HL-60 (cell line): Measurements from ENCODE around the gene ADM.

Experiments
- DNase-seq, 2 experiments: peaks; one replicate each; pipeline ENCODE4 v3.0.0-alpha.2; 2010 to 2020; ENCODE audit warnings: low read depth in 1 of 2, low spot score in 1 of 2
- H3K27ac ChIP-seq: fragments of 250-450 bp; sonication (Bioruptor Pico); replicated peaks from 2 replicates; pipeline ENCODE4 v1.5.1; 2020; ENCODE audit warnings: mild to moderate bottlenecking, moderate library complexity
- H3K27me3 ChIP-seq: fragments of 250-450 bp; sonication (Bioruptor Pico); 2 replicates; pipeline ENCODE4 v1.5.1; 2021; ENCODE audit warnings: mild to moderate bottlenecking, moderate library complexity; ENCODE audit not compliant: insufficient read depth, poor library complexity, severe bottlenecking
- H3K4me3 ChIP-seq: replicated peaks from 2 replicates; pipeline ENCODE4 v1.5.1; 2011; ENCODE audit warnings: mild to moderate bottlenecking, control low read depth, low read length; ENCODE audit not compliant: insufficient read depth
- GABPA ChIP-seq: IDR thresholded peaks from 2 replicates; pipeline ENCODE4 v1.6.1; 2012; ENCODE audit warnings: low read depth
- POLR2AphosphoS5 ChIP-seq: IDR thresholded peaks from 2 replicates; pipeline ENCODE4 v1.6.1; 2012; ENCODE audit warnings: low read depth
- SPI1 ChIP-seq: IDR thresholded peaks from 2 replicates; pipeline ENCODE4 v1.6.1; 2012; ENCODE audit warnings: low read depth, mild to moderate bottlenecking, borderline replicate concordance
- TF ChIP-seq, protein P1 (sequence below): IDR thresholded peaks from 2 replicates; pipeline ENCODE4 v1.6.1; 2012; ENCODE audit warnings: low read depth; ENCODE audit not compliant: insufficient replicate concordance
- TF ChIP-seq, protein P2 (sequence below): IDR thresholded peaks from one replicate; pipeline ENCODE4 v1.5.1; 2011; ENCODE audit warnings: low read length, control low read depth, inconsistent platforms; ENCODE audit not compliant: insufficient read depth

ADM gene

DNA sequence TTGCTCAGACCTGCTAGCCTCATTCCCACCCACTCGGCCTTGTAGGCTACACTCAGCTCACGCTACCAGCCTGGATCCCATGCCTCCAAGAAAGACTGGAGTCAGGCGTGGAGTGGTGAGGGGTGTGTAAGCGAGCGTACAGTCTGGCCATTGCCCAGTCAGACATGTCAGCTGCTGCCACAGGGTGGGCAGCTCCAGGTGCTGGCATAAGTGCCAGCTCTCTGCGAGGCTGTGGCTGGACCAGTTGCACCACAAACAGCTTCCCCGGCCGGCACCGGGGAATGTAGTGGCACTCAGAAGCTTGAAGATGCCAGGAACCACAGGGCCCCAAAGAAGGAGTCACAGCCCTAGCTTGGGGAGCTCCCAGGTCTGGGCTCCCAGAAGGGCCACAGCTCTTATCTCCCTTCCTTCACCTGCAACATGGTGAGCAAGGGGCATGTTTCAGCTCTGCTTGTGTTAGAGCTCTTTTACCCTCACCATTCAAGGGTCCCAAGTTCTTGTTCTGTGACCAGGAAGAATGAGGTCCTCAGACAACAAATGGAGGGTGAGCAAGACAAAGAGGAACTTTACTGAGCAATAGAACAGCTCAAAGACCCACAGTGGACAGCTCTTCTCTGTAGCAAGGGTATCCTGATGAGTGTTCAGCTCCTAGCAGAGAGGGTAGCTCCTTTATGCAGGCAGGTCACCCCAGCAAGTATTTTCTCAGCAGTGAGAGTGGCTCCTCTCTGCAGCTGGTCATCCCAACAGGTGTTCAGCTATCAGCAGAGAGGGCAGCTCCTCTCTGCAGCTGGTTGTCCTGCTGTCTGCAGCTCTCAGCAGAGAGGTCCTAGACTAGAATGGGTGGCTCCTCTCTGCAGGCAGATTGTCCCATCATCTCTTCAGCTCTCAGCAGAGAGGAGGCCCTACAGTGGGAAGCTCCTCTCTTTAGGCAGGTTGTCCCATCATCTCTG lies 16.8 kb upstream of the ADM start:
- TF ChIP-seq, protein P1, sequence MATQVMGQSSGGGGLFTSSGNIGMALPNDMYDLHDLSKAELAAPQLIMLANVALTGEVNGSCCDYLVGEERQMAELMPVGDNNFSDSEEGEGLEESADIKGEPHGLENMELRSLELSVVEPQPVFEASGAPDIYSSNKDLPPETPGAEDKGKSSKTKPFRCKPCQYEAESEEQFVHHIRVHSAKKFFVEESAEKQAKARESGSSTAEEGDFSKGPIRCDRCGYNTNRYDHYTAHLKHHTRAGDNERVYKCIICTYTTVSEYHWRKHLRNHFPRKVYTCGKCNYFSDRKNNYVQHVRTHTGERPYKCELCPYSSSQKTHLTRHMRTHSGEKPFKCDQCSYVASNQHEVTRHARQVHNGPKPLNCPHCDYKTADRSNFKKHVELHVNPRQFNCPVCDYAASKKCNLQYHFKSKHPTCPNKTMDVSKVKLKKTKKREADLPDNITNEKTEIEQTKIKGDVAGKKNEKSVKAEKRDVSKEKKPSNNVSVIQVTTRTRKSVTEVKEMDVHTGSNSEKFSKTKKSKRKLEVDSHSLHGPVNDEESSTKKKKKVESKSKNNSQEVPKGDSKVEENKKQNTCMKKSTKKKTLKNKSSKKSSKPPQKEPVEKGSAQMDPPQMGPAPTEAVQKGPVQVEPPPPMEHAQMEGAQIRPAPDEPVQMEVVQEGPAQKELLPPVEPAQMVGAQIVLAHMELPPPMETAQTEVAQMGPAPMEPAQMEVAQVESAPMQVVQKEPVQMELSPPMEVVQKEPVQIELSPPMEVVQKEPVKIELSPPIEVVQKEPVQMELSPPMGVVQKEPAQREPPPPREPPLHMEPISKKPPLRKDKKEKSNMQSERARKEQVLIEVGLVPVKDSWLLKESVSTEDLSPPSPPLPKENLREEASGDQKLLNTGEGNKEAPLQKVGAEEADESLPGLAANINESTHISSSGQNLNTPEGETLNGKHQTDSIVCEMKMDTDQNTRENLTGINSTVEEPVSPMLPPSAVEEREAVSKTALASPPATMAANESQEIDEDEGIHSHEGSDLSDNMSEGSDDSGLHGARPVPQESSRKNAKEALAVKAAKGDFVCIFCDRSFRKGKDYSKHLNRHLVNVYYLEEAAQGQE, result peak; percentile 21
- TF ChIP-seq GABPA, result no peak
- Histone ChIP-seq H3K4me3 (no peak overlapping the region), H3K27me3 (no peaks in the 10 kb centered on the region), H3K27ac (no peak overlapping the region)
- no peak for DNase-seq

DNA sequence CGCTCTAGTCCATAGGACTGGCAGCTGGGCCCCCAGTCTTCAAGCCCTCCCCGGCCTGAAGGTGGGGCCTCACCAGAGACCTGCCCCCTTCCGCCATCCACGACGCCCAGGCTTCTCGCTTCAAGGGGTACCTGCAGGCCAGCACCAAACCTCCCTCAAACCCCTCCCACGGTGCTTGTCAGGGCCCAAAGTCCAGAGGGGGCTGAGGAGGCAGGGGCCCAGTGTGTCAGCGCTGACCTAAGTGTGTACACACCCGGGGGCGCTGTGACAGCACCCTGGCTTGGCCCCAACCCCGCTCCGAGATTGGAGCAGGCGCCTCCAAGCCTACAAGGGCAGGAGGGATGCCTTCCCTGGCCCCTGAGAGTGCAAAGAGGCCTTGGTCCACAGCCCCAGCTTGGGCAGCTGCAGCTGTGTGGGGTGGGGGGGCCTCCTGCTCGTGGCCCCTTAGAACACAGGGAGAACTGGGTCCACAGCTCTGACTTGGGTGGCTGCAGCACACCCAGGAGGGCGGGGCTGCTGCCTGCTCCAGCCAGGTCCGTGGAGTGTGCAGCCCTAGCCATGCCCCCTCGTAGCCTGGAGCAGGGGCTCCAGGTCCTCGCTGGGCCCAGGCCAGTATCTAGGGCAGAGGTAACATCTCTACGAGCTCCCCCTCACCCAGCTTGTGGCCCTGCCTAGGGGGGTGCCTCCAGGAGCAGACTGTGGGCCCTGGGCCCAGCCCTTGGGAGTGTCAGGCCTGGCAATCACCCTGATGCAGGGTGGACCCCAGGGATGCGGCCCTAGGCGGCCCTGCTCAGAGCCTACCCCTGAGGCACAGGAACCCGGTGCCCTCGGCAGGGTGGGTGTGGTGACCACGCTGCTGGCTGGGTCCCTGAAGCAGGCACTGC lies 15.8 kb upstream of the ADM start:
- no peak overlapping the region for H3K4me3 ChIP-seq
- H3K27ac ChIP-seq, result no peak overlapping the region
- TF ChIP-seq, protein P2, sequence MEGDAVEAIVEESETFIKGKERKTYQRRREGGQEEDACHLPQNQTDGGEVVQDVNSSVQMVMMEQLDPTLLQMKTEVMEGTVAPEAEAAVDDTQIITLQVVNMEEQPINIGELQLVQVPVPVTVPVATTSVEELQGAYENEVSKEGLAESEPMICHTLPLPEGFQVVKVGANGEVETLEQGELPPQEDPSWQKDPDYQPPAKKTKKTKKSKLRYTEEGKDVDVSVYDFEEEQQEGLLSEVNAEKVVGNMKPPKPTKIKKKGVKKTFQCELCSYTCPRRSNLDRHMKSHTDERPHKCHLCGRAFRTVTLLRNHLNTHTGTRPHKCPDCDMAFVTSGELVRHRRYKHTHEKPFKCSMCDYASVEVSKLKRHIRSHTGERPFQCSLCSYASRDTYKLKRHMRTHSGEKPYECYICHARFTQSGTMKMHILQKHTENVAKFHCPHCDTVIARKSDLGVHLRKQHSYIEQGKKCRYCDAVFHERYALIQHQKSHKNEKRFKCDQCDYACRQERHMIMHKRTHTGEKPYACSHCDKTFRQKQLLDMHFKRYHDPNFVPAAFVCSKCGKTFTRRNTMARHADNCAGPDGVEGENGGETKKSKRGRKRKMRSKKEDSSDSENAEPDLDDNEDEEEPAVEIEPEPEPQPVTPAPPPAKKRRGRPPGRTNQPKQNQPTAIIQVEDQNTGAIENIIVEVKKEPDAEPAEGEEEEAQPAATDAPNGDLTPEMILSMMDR, result no peak
- TF ChIP-seq GABPA (no peak), POLR2AphosphoS5 (no peak), SPI1 (no peak)
- TF ChIP-seq, protein P1, result no peak
- no peak for DNase-seq
- H3K27me3 ChIP-seq, result no peaks in the 10 kb centered on the region

DNA sequence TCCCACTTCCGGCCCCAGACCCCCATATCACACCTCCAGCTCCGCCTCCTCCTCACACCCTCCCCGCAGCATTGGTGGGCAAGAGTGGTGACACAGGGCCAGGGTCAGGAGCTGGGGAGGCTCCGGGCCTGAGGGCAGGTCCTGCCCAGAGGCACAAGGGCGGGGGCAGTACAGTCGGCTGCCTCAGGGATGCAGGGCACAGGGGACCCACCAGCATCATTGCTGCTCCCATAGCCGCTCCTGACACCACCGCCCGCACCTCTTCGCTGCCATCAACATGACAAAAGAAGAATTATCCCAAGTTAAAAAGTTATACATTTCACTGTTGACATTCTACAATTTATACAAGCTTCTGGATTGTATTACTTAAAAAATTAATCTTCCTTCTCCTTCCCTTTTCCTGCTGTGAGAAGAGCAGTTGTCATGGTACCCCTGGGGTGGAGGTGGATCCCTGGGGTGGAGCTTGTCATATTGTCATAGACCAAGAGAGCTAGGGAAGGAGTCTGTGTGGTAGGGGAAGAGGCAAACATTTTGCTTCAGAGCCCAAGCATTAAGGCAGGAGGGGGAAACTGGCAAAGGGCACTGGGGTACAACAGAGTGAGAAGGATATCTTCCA lies 15.0 kb upstream of the ADM start:
- Histone ChIP-seq H3K4me3 (no peak overlapping the region), H3K27me3 (no peaks in the 10 kb centered on the region), H3K27ac (no peak overlapping the region)
- TF ChIP-seq, protein P1, result no peak
- TF ChIP-seq SPI1, result no peak
- no peak for TF ChIP-seq GABPA
- TF ChIP-seq POLR2AphosphoS5, result no peak
- TF ChIP-seq, protein P2, result no peak
- no peak for DNase-seq
